GM12865 (cell line): ENCODE results near the gene TMBIM6.

Experiments
- DNase-seq: peaks from one replicate; pipeline ENCODE4 v3.0.0; 2010; ENCODE audit warnings: low read depth
- H3K4me3 ChIP-seq: 2 replicates; pipeline ENCODE4 v1.5.1; 2011; ENCODE audit warnings: mild to moderate bottlenecking, low read depth, low read length, control low read depth
- CTCF ChIP-seq: IDR thresholded peaks from 2 replicates; pipeline ENCODE4 v1.5.1; 2011; ENCODE audit warnings: low read length, control low read depth, low read depth, inconsistent platforms; ENCODE audit not compliant: insufficient read depth; ENCODE audit errors: missing control alignments

The TMBIM6 gene

GRCh38 chr12:49790741-49791555 lies 49.6 kb downstream of the TMBIM6 start:
- DNase-seq: no peak
- TF ChIP-seq CTCF: no peak
- H3K4me3 ChIP-seq: no peak overlapping the region

GRCh38 chr12:49791700-49792099 lies 50.3 kb downstream of the TMBIM6 start:
- TF ChIP-seq CTCF: no peak
- H3K4me3 ChIP-seq: no peak overlapping the region
- DNase-seq: no peak

GRCh38 chr12:49792181-49792970 lies 51.0 kb downstream of the TMBIM6 start:
- no peak overlapping the region for H3K4me3 ChIP-seq
- TF ChIP-seq CTCF: no peak
- DNase-seq: no peak

- DNase-seq: no peak
- TF ChIP-seq CTCF: no peak
- no peak overlapping the region for H3K4me3 ChIP-seq
Measured at GRCh38 chr12:49792976-49793580, 51.7 kb downstream of the TMBIM6 start.

- TF ChIP-seq CTCF: no peak
- H3K4me3 ChIP-seq: no peak overlapping the region
- DNase-seq: no peak
Measured at GRCh38 chr12:49793620-49794019, 52.3 kb downstream of the TMBIM6 start.

- no peak for DNase-seq
Measured at GRCh38 chr12:49794021-49794420, 52.7 kb downstream of the TMBIM6 start.

More at GRCh38 chr12:49794021-49794420, 52.7 kb downstream of the TMBIM6 start:
- H3K4me3 ChIP-seq: no peak overlapping the region
- no peak for TF ChIP-seq CTCF
